HG03342 (cell line): ENCODE data around the gene DNM3.
A peak's percentile ranks its signal among the peaks of the same experiment; 100 is the strongest.

Experiments
- ATAC-seq: cut with Tn5 transposase; IDR thresholded peaks from one replicate; pipeline ENCODE4 v1.9.1; 2021; ENCODE audit warnings: mild to moderate bottlenecking, moderate library complexity; ENCODE audit not compliant: unreplicated experiment

Gene DNM3

DNA sequence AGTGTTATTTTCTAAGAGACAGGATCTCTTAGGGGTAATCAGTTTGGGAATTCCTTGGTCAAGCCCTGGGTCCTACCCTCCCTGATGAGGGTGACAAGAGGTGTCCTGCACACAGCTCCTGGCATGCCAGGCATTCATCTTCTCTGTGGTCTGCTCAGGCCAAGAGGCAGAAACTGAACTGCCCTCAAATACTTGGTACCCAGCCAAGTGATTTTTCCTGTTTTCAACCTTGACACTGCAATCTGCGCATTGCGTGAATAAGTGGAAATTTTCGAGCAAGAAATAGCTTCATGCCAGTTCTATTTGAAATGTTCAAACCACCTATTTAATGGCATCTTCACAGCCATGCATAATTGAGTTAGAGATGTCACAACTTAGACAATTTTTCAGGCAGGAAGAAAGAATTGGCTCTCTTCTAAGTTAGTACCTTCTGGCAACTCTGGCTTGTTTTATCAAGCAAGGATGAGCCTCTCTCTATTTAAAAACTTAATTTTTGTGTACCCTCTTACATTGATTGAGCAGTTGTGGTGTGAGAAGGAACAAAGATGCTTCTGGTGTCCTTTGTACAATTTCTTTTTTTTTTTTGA, 27.0 kb downstream of the DNM3 start:
- no peak for ATAC-seq

DNA sequence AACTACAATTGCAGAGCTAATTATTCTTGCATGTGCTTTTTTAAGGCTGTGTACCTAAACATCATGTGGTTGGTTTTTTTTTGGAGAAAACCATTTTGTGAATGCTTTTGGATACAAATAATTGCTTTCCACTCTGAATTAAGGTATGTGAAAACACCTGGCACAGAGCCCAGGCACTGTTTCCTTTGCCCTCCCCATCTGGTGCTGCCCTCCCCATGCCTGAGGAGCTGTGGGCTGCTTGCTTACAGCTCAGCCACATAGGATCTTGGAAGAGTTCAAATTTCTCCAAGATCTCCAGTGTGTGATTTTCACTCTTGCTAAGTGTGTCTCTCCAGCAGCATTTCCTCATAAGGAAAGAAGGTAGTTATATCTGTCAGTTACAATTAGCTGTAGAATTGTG, 27.8 kb downstream of the DNM3 start:
- ATAC-seq, result no peak

DNA sequence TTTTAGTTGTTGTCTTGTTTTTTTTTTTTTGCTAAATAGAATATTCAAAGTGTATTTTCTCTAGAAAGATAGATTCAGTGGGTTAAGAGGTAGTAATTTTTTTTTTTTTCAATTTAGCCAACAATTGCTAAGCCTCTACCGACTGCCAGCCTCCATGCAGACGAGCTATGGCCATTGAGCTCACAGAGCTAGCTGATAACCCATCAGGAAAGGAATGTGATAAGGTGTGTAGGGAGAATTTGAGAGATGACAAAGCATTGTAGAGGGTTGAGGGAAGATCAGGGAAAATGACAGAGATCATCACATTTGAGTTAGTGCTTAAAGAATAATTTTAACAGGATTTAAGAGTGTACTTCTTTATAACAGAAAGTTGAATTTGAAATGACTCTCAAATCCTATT, 30.6 kb downstream of the DNM3 start:
- no peak for ATAC-seq

DNA sequence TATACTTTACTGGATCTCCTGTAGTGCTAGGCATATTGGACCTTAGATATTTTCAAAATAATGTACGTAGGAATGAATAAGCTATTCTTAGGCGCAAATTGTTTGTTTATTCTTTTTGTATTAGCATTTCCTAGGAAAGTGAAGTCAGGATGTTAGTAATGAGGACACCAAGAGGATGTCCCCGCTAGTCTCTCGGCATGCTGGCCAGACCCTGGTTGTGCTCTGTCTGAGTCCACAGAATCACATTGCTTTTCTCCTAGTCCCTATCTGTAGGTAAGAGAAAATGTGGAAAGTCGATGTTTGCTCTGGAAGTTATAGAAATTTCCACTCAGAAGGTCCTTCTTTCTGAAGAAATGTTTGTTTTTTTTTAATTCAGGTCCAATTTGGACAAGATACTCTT, 31.1 kb downstream of the DNM3 start:
- no peak for ATAC-seq

DNA sequence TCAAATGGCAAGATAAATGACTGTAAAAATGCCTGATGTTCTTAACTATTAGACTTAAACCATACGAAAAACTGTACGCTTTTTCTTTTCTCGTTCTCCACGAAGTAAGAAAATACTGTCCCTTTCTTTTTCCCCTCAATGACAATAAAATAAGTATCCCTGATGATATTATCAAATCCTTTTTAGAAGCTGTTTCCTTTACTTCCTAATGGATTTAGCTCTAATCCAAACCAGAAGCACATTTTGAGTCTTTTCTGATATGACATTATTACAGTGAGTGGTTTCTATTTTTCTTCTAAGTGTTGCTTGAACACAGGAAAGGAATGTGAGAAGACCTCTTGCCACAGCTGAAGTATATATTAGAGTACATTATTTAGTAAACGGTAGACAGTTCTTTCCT, 32.4 kb downstream of the DNM3 start:
- ATAC-seq, result no peak

DNA sequence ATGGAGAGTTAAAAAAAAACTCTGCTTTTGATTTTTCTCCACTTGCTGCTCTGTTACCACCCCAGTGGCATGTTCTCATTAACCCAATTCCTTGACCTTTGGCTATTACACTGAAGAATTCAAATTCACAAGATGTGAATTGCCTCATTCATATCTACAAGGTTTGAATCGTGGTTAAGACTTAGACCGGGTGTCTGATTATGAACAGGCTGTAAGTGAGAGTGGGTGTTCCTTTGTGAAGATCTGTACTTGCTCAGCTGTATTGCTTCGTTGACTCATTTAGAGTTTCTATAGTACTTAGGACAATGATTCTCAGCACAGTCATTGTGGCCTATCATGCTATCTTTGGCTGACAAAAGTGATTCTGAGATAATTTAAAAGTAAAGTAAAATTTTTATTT, 36.4 kb downstream of the DNM3 start:
- ATAC-seq, result peak; percentile 79

DNA sequence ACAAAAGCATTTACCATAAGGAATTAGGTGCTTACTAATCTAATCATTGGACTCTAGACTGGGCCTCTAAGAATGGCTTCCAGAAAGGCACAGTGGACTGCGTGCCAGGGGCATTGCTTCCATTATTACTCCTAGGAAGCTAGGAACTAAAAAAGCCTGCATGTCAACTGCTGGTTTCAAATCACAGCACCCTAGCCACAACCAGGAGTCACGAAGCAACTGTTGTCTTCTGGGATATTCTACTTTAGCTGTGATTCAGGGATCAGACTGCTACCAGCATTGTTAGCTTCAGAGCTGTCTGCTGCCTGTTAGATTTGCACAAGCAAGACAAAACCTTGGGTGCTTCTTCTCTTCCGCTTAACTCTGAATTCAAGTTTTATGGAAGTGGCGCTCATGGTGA, 38.3 kb downstream of the DNM3 start:
- ATAC-seq, result no peak

DNA sequence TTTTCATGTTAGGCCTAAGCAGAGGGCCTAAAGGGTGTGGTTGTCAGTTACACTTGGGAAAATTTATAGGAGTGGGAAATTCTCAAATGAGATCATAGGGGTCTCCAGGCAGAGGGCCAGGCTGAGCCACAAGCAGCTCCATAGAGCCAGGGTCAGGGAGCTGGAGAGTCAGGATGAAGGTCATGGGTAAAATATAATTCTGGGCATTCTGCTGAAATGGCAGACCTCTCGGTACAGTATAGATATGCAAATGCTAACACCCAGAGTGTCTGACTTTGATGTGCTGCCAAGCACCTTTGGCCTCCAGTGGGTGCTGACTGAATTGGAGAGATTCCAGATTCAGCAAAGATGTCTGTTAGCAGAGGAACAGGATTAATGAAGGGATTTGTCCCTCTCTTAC, 40.1 kb downstream of the DNM3 start:
- ATAC-seq, result no peak

DNA sequence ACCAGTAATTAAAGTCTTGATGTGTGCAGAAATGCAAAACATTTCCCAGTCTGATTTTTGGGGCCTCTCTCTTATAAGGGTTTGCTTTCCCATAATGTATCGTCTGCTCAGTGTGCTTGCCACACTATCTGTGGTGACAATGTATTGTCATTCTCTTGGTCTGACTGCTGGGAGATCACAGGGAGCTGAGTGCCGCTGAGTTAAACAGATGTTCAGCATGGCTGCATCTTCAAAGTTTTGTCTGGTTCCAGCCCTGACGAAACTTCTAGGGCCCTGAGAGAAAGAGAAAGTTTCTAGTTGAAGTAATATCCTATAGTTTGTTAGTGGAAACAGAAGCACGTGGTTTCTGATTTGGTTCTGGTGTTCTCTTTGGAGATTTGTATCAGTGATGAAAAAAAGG, 42.6 kb downstream of the DNM3 start:
- ATAC-seq, result no peak

DNA sequence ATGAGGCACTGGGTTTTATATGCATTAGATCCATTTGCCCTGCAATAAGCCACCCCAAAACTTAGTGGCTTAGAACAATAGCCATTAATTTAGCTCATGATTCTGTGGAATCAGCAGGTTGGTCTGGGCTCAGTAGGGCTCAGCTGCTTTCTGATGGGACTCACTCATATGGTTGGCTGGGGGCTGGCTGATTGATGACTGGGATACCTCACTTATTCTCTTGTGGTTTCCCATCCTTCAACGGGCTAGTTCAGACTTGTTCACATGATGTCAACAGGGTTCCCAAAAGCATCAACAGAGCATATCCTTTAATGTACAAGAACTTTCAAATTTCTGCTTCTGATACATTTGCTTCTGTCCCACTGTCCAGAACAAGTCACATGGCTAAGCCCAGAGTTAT, 43.2 kb downstream of the DNM3 start:
- ATAC-seq, result no peak

DNA sequence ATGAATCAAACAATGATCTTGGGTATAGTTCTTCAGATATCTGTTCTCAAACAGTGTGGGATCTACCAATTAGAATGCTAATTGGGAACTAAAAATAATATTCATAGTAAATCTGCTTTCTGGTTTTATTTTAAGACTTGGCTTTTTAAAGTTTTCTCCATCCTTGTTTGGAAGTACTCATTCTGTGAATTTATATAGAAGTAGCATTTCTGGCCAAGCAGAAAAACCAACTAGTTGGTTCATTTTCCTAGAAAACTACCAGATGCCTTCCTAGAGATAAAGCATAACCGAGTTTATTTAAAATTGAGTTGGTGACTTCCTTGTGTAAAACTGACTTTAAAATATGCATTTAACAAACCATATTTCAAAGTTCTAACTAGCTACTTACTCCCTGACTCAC, 48.8 kb downstream of the DNM3 start:
- ATAC-seq, result no peak

DNA sequence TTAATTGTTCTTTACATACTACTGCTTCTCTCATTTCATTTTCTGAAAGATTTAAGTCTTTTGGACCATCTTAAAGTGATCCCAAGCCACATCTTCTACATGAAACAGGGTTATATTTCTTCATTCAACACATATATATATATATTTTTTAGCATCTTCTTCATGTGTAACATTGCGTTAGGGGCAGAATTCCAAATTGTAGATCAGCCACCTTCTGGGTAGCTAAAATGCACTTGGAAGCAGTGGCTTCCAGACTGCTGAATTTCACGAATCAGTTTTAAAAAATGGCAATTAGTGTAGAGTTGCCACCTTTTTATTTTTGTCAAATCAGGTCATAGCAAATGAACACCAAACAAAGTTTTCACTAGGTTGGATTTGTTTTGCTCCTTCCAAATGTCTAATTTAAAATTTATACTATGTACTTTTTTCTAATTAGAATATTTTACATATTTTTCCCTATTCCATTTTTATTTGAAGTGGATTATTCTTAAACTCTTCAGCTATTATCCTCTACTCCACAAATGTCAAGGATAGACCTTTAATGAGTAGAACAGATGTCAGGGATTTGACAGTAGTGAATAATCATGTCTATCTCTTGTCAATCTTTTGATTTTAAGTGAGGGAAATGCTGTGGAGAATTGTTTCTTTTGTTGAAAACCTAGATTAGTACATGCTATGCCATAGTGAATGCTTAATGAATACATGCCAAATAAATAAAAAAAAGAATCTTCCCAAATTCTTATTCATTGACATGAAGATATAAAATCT, 55.8 kb downstream of the DNM3 start:
- ATAC-seq, result no peak

DNA sequence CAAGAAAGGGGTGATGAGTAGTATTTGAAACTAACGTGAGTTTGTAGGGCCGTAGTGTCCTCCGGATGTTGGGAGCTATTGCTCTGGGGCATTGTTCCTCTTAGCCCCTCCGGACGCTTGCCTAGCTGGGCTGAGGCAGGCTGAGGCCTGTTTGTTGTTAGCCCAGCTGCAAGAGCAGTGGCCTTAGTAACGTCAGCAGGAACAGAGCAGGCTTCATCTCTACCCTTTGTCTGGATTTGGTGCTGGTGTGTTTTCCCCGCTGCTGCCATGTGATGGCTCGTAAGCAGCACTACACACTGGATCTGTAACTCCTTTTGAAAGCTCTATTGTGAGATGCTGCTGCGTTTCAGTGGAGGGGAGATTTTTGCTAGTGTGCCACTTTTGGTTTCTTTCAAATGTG, 57.6 kb downstream of the DNM3 start:
- no peak for ATAC-seq

DNA sequence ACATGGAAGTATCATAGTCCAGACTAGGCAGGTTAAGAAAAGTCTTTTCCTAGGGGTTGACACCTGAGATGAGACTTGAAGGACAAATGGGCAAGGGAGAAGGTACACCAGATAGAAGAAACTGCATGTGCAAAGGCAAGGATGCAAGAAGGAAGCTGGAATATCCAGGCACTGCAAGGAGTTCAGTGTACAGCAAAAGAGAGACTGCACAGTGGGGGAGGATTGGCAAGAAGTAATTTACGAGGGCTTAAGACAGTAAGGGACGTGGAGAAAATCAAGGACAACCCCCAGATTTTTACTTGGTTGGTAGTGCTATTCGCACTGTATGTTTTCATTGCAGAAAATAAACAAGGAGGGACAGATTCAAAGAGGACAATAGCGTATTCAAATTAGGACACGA, 58.5 kb downstream of the DNM3 start:
- ATAC-seq, result no peak

DNA sequence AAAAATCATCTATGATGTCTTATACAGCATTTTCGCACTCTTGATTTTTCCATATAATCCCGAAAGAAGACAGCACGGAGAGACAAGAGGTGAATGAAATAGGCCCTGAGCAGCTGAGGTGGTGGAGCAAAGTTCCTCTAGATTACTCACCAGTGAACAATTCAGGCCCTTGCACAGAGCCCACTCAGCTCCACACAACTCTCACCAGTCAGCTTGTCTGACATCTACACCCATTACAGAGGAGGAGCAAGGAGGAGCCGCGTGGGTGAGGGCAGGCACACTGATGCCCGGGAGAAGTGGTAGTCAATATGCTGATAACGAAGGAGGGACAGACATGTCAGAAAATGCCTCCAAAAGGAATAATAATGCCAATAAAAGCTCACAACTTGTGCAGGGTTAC, 59.9 kb downstream of the DNM3 start:
- ATAC-seq, result no peak

DNA sequence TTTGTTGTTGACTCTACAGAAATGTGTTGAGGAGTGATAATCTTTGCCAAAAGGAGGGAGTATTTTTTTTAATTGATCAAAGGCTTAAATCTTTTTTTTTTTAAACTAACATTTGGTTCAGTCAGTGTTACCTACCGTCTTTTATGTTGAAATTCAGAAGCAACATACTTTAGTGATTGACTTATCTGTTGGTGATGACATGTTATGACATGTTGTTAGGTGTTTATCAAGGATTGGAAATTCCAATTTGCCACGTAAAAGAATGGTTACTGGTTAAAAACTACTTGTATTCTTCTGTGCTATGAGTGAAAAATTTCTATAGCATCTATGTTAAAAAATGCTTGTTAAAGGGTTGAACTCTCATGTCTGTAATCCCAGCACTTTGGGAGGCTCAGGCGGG, 61.2 kb downstream of the DNM3 start:
- no peak for ATAC-seq

DNA sequence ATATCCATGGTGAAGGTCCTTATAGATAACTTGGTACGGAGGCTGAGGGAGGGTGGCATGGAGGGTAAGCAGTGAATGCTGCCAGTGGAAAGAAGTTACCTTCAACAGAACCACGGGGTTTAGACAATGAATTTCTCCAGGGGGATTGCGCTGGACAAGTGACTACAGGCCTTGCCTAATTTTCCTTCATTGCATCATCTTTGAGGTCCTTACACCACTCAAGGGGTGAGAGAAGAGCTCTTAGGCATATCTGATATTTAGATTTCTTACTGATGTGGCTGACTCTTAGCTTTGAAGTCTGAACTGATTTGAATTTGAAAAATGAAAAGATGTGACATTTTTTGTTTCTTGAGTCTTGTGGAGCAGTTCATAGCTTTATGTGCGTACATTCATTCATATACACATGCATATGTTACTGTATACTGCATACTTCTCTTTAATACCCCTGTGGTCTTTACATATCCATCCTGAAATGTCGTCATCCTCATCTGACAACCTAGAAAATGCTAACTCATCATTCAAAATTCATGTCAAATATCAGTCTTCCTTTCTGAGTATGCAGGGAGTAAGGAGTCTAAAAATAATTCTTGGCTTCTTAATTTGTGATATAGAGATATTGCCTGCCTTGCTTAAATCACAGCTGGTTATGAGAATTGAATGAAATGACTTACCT, 63.6 kb downstream of the DNM3 start:
- no peak for ATAC-seq

DNA sequence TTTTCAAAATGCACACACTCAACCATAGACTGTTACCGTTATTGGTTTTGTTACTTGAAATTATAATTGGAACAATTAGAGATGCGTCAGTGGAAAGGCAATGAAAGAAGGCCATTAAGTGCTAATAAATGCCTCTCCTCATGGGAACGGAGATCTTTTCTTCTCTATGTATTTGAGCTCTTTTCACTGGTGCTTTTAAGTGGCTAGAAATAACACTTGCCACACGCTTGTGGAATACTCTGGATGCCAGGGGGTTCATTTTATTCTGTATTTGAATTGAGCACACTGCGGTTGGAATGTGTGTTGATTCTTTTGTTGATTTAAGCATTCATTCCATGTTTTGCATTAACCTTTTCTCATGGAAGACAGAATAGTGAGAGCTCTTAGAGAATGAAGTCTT, 68.4 kb downstream of the DNM3 start:
- no peak for ATAC-seq

DNA sequence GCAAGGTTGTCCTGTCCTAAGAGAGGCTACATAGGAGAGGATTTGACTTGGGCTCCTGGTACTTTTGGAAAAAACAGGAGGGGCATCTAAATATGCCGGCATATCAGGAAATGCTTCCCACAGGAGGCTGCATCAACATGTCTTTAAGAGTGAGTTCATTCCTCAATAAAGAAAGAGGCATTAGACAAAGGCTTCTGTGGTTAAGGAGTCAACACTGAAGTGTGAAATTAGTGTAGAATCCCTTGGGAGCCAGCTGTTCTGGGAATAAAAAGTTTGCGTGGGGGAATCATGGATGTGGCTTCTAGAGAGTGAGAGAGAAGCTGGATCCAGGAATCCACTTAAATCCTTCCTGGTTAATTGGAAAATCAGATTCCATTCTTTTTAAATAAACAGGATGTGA, 69.5 kb downstream of the DNM3 start:
- no peak for ATAC-seq

DNA sequence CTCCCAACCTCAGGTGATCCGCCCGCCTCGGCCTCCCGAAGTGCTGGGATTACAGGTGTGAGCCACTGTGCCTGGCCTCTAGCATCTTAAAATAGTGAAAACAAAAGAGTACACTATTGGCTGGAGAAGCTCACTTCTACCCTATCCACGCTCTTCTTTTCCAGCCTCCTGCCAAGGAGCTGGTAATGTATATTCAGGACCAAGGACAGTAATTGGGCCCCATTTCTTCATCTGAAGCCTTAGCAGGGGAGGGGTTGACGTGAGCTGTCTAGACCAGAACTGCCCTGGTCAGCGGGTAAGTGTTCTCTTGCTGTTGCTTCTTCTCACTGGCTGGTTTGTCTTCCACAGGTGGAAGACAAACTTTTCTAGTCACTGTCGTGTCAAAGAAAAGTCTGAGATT, 70.2 kb downstream of the DNM3 start:
- ATAC-seq, result no peak

DNA sequence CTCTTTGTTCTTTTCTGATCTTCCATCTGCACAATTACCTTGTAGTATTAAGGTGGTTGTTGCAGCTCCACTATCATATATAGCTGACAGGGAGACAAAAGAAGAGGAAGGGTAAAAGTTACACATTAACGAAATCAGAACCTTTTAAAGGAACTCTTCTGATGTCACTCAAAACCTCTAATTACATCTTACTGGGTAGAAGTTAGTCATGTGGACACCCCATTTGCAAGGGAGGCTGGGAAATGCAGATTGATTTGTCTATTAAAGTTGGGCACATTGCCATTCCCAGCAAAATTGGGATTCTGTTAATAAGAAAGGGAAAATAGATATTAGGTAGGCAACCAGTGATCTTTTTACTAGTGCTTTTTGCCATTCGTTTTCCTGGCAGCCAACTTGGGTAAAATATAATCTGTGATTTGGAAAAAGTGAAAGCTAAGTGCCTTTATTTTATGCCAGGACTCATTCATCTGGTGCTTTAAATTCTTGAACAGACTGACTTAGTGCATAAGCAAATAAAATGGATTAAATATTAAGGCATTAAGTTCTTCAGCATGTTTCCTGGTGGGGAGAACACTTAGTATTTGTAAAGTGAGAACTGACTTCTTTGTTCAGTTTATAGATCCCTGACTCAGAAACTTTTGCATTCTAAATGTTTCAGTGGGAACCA, 71.3 kb downstream of the DNM3 start:
- ATAC-seq, result no peak

DNA sequence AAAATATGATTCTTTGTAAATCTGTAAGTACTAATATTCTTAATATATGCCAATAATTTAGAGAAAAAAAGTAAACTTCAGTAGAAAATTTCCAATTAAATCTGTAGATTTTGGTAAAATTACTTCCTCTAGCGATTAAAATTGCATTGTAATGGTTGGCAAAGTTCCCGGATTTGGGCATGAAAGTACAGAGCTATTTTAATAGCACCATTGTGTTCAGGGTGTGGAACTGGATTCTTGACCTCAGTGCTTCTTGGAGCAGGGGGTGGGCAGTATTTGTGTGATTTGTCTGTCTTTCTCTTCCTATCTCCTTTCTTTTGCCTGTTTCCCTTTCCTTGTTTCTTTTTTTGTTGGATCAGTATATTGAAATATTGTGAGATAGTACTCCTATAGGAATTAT, 72.1 kb downstream of the DNM3 start:
- no peak for ATAC-seq
